HEK293T (cell line): ENCODE data around the gene MAST2.

Source experiments
- ARNT ChIP-seq: fragments of 450-650 bp; IDR thresholded peaks from 2 replicates; pipeline ENCODE4 v1.6.1; 2017; ENCODE audit warnings: mild to moderate bottlenecking
- ELF4 ChIP-seq: fragments of 450-650 bp; IDR thresholded peaks from 2 replicates; pipeline ENCODE4 v1.6.1; 2017; ENCODE audit warnings: antibody characterized with exemption
- NFRKB ChIP-seq: fragments of 450-650 bp; IDR thresholded peaks from 2 replicates; pipeline ENCODE4 v1.6.1; 2016; ENCODE audit warnings: mild to moderate bottlenecking, moderate library complexity
- SUZ12 ChIP-seq: fragments of 450-650 bp; IDR thresholded peaks from 2 replicates; pipeline ENCODE4 v1.6.1; 2016; ENCODE audit warnings: mild to moderate bottlenecking

DNA sequence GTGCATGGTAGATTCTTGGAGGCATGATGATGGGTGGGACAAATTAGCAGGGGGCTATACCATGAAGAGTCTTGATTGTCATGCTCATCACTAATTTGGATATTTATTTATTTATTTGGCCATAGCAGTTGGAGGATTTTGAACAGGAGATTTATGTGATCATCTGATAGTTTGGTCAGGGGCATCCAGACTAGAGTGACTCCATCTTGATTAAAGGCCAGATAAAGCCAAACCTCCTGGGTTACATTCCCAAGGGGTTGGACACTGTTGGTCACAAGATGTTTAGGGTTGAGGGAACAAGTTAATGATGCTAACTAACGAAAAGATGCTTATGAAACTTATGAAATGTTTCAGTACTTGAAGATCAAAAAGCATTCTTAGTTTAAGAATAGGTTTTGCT lies 139.8 kb downstream of the MAST2 start:
- TF ChIP-seq SUZ12 = no peak
- no peak for TF ChIP-seq ELF4
- no peak for TF ChIP-seq ARNT
- TF ChIP-seq NFRKB = no peak
